NCI-H1048 (cell line): Measurements from ENCODE around the gene HOXD10.

ENCODE experiments used
- DNase-seq: peaks from one replicate; lab custom pipeline; 2025; lab: John Stamatoyannopoulos, UW

HOXD10 gene

DNA sequence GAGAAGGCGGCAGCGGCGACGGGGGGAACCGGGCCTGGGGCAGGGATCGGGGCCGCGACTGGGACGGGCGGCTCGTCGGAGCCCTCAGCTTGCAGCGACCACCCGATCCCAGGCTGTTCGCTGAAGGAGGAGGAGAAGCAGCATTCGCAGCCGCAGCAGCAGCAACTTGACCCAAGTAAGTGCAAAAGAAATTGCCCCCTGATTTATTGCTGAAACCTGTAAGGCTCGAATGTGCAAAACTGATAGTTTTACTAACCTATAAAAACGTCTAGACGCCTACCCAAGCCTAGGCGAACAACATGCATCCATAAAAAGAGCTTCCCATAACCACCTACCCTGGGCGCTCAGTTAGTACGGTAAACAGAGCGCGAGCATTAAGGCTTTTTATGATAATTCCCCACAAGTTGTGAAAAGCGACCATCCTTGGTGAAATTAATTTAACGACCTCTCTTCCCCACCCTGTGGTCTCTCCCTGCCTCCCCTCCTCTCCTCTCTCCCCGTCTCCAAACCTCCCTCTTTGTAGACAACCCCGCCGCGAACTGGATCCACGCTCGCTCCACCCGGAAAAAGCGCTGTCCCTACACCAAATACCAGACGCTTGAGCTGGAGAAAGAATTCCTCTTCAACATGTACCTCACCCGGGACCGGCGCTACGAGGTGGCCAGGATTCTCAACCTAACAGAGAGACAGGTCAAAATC is 7.0 kb downstream of the HOXD10 start:
- DNase-seq = no peak

DNA sequence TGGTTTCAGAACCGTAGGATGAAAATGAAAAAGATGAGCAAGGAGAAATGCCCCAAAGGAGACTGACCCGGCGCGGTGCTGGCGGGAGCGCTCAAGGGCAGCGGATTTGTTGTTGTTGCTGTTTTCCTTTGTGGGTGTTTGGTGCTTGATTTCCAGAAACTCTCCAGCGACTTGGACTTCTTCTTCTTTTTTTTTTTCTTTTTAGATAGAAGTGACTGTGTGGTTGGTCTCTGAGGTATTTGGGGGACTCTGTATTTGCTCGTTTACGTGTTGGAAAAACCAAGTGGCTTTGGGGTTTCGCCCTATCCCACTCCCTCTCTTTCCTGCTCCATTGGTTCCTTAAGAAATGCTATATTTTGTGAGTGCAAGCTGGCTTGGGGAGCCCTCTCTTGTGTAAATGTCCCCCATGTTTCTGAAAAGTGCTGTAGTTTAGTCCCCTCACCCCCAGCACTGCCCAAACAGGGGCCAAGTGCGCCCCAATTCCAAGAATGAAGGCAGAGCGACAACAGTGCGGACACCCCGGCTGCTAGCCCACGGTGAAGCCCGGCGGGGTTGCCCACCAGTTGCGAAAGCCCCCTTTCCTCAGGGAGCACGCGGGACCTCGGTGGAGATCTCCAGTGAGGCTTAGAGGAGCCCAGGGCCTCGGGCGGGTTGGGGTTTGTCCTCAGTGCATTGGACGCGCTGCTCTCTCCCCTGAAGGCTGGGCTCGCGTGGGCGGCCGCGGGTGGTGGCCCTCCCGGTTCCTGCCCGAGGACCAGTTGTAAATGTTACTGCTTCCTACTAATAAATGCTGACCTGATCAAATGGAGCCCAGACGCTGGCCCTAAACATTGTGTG is 7.8 kb downstream of the HOXD10 start:
- DNase-seq = no peak

DNA sequence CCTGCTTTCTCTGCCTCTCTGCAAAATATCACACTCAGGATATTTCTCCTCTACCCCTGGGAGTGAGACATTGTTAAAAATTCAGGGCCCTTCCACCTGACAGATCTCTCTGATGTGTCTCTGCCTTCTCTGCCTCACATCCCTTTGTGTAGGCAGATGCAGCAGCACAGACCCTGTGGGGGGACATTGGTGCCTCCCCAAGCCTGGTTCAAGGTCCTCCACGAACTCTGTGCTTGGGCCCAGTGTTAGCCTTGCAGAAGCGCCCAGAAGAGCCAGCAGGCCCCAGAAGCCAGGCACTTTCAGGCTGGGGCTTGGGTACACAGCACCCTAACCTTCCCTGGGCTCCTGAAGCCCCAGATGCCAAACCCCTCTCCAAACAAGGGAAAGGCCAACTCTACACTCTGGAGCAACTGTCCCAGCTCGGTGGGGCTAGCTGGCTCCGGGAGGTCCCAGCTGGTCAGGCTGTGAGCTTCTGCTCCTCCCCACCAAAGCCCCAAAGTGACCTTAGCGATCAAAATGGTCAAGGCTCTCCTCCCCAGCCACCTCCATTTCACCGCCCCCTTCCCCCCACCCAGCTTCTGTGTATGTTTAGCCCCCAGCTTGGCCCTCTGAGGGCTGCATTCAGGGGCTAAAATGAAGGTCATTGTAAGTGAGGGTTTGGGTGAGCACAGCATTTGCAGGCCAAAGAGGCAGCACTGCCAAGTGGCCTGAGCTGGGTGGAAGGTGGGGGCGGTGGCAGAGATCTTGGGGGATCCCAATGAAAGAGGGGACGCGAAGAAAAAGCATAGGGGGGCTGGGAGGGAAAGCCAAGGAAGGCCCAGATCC is 8.6 kb downstream of the HOXD10 start:
- no peak for DNase-seq

DNA sequence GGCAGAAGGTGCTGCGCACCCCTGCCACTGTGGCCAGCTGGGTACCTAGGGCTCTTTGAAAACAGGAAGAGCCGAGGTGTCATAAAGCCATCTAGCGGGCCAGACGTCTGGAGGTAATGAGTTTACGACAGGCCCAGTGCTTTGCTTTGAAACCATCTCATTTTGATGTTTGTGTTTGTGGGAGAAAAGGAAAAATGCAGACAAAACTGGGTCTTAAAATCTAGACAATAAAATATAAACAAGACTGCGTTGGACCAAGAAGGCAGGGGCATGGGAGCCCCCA is 9.1 kb downstream of the HOXD10 start:
- DNase-seq = no peak

DNA sequence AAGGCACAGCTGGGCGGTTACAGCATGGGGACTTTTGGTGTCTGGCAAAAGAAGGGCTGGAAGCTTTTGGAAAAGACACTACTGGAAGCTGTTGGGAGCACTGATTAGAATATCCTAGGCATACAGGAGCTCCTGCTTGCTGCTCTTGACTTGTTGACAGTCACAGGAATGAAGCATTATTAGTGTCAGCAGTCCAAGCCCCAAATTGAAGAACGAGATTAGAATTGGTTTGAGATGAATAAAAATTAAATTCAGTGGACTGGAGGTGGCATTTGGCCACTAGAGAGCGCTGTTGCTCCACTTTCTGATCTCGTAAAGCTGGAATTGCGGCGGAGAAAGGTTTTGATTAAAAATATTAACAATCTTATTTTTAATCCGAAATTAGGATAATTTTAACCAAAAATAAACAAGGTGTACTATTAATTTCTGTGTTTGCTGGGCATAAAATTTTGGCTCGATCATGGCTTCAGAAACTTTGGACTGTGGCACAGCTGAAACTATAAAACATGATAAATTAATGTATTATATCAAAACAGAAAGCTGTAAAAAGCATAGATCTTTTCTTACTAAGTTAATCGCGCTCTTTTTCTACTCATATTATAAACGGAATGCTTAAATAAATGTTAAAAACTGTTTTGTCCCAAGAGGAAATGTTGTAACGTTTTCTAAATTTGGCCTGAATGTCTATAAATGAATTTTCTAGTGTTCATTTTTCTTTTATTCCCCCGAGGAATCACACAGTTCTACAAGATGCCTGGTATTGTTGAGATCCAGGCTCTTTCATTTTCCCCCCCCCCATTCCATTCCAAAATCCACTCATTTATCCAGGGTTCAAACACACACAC is 10.6 kb downstream of the HOXD10 start:
- peak; percentile 49 for DNase-seq

DNA sequence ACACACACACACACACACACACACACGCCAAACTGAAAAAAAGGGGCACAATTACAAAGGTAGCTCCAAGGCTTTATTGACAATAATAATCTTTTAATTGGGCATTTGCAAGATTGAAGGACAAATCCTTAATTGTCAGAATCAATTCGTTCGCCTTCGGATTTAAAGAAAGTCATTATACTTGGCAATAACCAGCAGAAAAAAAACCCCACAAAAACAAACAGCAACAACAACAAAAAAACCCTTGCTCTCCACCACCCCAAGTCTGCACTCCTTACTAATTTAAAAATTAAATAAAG is 11.1 kb downstream of the HOXD10 start:
- DNase-seq = no peak

DNA sequence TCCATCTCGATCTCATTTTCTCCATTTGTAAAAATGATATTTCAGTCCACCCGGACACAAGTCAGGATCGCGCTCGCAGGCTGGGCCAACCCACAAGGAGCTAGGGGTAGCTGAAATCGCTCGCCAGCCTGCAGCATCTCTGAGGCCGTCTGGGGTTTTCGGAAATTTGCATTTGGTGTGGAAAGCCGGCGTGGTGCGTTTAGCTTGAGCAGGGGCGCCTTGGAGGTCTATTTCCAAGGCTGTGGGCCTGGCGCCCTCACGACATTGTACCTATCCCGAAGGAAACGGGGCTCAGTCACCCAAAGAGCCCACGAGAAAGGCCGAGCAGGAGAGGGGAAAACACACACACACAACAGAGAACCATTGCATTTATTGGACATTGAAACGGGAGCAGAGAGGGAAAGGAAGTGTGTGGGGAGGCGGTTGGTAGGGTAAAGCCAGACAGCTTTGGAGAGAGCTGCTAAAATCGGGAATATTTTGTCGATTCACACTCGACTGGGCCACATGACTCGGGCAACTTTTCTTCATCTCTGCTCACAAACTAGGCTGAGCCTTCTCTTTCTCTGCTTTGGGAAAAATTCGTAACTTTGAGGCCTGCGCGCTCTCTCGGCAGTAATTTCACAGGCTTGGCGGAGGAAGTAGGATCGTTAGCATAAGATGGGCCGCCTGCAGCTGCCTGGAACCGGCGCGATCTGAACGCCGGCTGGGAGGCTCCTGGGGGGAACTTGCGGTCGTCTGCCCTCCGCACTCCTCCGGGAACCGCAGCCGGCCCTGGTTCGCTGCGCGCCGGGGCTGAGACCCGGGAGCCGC is 11.8 kb downstream of the HOXD10 start:
- DNase-seq = no peak

DNA sequence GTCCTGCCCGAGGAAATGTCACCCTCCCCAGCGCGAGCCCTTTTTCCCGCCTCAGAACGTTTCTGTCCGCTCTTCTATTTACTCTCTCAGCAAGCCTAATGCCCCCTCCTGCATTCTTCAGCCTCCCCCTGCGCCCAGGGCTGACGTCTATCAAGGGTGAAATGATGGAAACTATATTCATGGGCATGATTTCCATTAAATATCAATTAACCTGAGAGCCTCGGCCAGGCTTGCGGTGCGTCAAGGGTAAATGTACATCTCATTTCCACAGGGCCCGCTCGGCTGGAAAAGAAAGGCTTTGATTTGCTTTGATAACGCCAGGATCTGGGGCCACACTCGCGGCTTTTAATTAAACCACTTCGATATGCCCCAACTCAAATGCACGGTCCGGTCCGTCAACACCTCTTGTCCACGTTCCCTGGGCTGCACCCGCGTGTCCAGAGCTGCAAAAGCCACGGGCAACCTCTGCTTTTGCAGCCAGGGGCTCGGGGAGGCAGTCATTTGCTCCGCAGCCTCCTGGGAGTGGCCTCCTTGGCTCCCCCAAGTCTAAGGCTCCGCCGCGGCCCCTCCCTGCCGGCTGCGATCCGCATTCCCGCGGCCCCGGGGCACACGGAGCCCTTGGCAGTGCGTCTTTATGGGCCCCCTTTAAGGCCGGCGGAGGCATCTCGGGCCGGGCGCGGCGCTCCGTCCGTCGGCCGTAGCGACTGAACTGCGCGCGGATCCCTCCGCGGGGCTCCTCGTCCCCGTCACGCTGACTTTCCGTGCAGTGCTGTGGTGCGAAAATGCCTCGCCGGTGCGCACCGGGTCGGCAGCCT is 12.6 kb downstream of the HOXD10 start, which contains the start of gene HOXD8:
Gene HOXD8, plus strand, starts transcription at position 724 of the 815 bp plus-strand sequence. CDS start 662 bp downstream, outside the sequence.
- peak; percentile 35 for DNase-seq

DNA sequence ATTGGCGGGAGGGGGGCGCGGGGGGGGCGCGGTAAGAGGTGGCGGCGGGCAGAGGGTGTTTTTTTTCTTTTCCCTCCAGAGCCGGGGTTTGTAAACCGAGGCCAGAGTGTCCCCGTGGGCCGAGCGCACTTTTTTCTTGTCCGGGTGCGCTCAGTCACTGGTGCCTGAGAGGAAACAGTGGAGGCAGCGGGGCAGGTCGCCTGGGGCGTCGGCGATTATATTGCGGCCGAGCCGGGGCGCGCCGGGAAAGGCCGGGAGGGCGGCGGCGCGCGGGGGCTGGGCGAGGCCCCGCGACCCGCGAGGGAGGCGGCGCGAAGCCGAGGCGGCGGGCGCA is 13.2 kb downstream of the HOXD10 start:
- DNase-seq = no peak

DNA sequence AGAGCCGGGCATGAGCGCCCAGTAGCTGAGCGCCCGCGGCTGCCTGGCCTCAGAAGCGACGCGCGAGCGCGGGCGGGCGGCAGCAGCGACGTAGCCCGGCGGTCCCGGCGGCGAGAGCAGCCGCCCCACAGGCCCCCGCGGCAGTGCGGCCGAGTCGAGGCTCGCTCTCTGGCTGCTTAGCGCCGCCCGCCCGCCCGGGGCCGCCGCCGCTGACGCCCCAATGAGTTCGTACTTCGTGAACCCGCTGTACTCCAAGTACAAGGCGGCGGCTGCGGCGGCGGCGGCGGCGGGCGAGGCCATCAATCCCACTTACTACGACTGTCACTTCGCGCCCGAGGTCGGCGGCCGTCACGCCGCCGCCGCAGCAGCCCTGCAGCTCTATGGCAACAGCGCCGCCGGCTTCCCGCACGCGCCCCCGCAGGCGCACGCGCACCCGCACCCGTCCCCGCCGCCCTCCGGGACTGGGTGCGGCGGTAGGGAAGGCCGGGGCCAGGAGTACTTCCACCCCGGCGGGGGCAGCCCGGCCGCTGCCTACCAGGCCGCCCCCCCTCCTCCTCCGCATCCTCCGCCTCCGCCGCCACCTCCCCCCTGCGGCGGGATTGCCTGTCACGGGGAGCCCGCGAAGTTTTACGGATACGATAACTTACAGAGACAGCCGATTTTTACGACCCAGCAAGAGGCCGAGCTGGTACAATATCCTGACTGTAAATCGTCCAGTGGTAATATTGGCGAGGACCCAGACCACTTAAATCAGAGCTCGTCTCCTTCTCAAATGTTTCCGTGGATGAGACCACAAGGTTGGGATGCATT is 13.8 kb downstream of the HOXD10 start:
- DNase-seq = no peak

DNA sequence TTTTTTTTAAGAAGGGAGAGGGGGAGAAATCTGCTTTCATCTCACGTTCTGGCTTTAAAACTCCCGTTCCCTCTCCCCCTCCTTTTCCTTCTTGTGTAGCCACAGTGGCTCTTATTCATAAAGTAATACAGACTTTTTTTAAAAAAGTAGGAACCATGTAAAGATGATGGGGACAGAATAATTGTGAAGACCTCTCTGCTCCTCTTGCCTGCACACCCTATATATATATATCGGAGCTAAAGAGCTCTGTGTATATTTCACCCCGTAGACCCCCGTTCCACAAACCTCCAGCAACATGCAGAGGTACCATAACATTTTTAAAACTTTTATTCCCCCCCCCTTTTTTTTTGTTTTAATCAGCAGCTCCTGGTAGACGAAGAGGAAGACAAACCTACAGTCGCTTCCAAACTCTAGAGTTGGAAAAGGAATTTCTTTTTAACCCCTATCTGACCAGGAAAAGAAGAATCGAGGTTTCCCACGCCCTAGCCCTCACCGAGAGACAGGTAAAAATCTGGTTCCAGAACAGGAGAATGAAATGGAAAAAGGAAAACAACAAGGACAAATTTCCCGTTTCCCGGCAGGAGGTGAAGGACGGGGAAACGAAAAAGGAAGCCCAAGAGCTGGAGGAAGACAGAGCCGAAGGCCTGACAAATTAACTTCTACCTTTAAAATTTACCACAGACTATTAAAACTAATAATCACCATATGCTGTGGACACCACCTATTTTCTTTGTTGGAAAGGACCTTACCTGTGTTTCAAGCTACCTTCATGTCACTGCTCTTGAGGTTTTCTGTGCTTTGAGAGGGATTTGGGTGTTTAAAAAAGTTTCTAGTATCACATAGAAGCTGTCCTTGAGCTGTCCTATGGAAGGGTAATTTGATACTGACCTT is 14.6 kb downstream of the HOXD10 start:
- no peak for DNase-seq

DNA sequence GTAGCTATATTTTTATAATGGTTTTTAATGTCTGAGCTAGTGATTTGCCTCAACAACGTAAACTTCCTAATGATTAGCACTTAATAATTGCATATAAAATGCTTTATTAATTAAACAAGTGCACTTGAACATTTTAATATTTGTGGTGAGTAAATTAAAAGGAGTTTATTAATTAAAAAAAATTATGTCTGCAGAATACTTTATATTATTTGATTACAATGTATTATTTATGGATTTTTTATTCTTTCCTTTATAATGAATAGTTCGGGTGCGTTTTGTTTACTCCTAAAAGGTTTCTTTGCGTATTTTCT is 15.2 kb downstream of the HOXD10 start:
- DNase-seq = no peak

DNA sequence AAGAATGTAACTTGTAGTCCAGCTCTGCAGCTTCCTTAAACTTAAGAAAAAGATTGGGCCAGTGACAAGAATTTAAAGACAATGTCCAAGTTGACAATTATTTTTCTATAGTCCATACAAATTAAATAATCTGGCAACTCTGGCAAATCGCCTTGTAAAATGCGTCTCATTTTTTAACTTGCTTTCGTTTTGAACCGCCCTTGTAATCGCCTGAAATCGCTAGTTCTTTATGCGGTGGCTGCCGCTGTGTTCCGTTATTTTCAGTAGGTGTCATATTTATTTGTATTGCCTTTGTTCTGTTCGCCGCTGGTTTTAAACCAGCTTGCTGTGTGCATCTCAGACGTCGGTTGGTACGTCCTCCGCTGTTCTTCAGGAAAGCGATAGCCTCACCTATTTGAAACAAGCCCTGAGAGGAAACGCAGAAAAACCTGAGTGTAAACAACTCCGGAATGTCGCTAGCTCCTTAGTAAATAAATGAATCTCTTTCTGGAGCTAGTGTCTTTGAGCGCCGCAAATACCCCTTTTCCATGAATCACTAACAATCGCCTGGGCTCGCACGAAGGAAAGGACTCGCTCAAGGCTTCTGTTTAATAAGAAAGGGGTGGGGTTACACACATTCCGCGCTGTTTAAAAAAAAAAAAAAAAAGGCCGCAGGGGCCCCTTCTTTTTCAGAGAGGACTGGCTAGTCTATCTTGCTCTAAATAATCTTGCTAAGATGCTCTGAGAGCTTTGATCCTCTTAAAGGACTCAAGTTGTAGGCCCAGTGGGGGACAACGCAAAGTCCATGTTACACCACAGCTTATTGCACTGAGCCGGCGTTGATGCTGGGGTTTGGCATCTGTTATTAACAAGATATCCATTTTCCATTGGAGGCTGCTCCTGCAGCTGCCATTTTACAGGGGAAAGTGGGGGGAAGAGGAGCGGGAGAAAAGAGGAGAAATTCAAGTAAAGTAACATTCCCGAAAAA is 15.9 kb downstream of the HOXD10 start:
- DNase-seq = no peak

DNA sequence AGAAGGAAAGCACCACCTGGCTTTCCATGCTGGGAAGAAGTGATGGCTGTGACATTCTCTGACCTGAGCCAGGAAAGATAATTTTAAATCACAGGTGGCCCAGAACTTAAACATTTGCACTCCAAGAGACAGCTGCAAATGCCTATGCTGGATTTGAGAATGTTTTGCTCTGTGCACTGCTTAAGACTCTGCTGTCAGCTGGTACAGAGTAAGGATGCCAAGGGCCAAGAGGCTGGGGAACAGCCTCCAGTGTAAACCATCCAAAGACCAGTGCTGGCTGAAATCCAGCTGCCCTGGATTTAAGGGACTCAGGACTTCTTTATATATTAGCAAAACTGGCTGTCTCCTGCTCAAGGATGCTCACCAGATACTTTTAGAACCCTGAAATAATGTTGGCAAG is 16.8 kb downstream of the HOXD10 start:
- DNase-seq = no peak

DNA sequence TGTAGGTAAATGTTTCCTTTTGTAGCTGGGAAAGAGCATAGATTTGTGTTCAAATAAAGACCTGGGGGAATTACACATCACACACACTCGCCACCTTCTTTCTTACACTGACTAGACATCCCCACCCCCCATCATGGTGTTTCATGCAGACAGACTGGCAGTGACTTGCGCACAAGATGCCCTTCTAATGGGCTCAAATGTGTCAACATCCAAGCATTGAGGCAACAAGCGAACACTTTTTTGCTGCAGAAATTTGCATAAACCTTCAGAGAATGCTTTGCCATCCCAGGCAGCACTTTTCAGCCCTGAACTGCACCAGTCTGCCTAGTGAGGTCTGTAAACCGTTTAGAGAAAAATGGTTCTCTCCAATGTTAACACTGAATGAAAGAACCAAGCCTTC is 17.5 kb downstream of the HOXD10 start:
- DNase-seq = no peak

DNA sequence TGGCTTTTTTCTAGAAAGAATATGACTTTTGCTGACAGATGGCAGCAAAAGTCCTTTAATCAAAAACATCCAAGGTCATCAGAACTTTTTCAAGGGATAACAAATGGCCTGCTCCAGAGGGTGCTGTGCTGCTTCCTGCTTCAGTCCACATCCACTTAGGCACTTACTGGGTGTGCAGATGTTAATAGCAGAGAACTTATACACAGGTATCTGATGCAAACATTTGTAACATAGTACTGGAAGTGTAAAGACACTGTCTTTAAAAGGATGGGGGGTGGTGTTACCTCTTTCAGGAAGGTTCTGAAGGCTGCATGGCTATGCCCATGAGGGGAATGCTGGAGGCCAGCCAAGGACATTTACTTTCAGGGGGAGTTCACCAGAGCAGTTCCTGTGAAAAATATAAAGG is 18.5 kb downstream of the HOXD10 start:
- no peak for DNase-seq
